NCI-H460 (cell line): ENCODE measurements around the gene XXYLT1. TPM values are rescaled to one million over a fixed set of nuclear protein-coding genes. Genes with fewer than 3 reads are reported as not detected.
"Not testable (repeated sequence)": the region's sequence is repeated elsewhere in the genome, so short reads cannot be mapped to it uniquely, and the experiment has no call there.

Experiments
- DNase-seq: peaks from one replicate; pipeline ENCODE4 v3.0.0-alpha.2; 2016; ENCODE audit warnings: low read depth; ENCODE audit errors: extremely low read depth
- total RNA-seq: library from RNA; depleted of rRNA; stranded (reverse); fragments of >200 nt; shearing (Covaris generic); gene quantifications from 2 replicates; pipeline ENCODE4 v1.2.3, GENCODE V29; 2014

The XXYLT1 gene
- total RNA-seq, 1 experiment from 2014 or later: 9.2 TPM

GRCh38 chr3:195189821-195190220, 81.1 kb downstream of the XXYLT1 start:
- no peak for DNase-seq

GRCh38 chr3:195188426-195188927, 82.5 kb downstream of the XXYLT1 start:
- no peak for DNase-seq

- DNase-seq: no peak
Observed at GRCh38 chr3:195187609-195188425, 83.1 kb downstream of the XXYLT1 start.

GRCh38 chr3:195186710-195187047, 84.3 kb downstream of the XXYLT1 start:
- not testable (repeated sequence) for DNase-seq

- no peak for DNase-seq
Observed at GRCh38 chr3:195186041-195186709, 84.8 kb downstream of the XXYLT1 start.

GRCh38 chr3:195185583-195185982, 85.4 kb downstream of the XXYLT1 start:
- DNase-seq: no peak

GRCh38 chr3:195184716-195185421, 86.1 kb downstream of the XXYLT1 start:
- DNase-seq: no peak

- DNase-seq: no peak
Observed at GRCh38 chr3:195183071-195183776, 87.7 kb downstream of the XXYLT1 start.

- no peak for DNase-seq
Observed at GRCh38 chr3:195182470-195182795, 88.5 kb downstream of the XXYLT1 start.

GRCh38 chr3:195181741-195182469, 89.1 kb downstream of the XXYLT1 start:
- DNase-seq: no peak

- no peak for DNase-seq
Observed at GRCh38 chr3:195181113-195181498, 89.9 kb downstream of the XXYLT1 start.

GRCh38 chr3:195180490-195181112, 90.4 kb downstream of the XXYLT1 start:
- DNase-seq: no peak

- no peak for DNase-seq
Observed at GRCh38 chr3:195179776-195180489, 91.0 kb downstream of the XXYLT1 start.

- DNase-seq: no peak
Observed at GRCh38 chr3:195178124-195178910, 92.6 kb downstream of the XXYLT1 start.

- DNase-seq: no peak
Observed at GRCh38 chr3:195177422-195178123, 93.4 kb downstream of the XXYLT1 start.

GRCh38 chr3:195176776-195177175, 94.2 kb downstream of the XXYLT1 start:
- DNase-seq: no peak

- DNase-seq: no peak
Observed at GRCh38 chr3:195175476-195176337, 95.3 kb downstream of the XXYLT1 start.
